Neural progenitor cell (in vitro differentiated cells): Measurements from ENCODE around the gene DIAPH2. TPM values are rescaled to one million over a fixed set of nuclear protein-coding genes. Genes with fewer than 3 reads are reported as not detected.

ENCODE experiments used
- DNase-seq: peaks from one replicate; pipeline ENCODE4 v3.0.0-alpha.2; 2016; ENCODE audit warnings: low spot score
- H2AFZ ChIP-seq: fragments of 200-600 bp; sonication (generic); replicated peaks from 2 replicates; pipeline ENCODE4 v1.6.1; 2016; ENCODE audit warnings: antibody characterized with exemption
- H3F3A ChIP-seq: fragments of 200-600 bp; sonication (generic); 2 replicates; pipeline ENCODE4 v1.6.1; 2016; ENCODE audit warnings: antibody characterized with exemption, low read depth
- H3K27ac ChIP-seq: fragments of 200-600 bp; sonication (generic); 2 replicates; pipeline ENCODE4 v1.5.1; 2016; ENCODE audit warnings: mild to moderate bottlenecking
- H3K27me3 ChIP-seq: fragments of 200-600 bp; sonication (generic); 2 replicates; pipeline ENCODE4 v1.6.1; 2016; ENCODE audit warnings: mild to moderate bottlenecking, moderate library complexity
- H3K36me3 ChIP-seq: fragments of 200-600 bp; sonication (generic); 2 replicates; pipeline ENCODE4 v1.5.1; 2016
- H3K4me1 ChIP-seq: fragments of 200-600 bp; sonication (generic); 2 replicates; pipeline ENCODE4 v1.6.1; 2016; ENCODE audit warnings: mixed run types
- H3K4me2 ChIP-seq: fragments of 200-600 bp; sonication (generic); 2 replicates; pipeline ENCODE4 v1.6.1; 2016
- H3K4me3 ChIP-seq: fragments of 200-600 bp; sonication (generic); 2 replicates; pipeline ENCODE4 v1.5.1; 2016
- H3K79me2 ChIP-seq: fragments of 200-600 bp; sonication (generic); 2 replicates; pipeline ENCODE4 v1.6.1; 2016; ENCODE audit warnings: low read depth
- H3K9ac ChIP-seq: fragments of 200-600 bp; sonication (generic); 2 replicates; pipeline ENCODE4 v1.6.1; 2016
- H3K9me3 ChIP-seq: fragments of 200-600 bp; sonication (generic); 2 replicates; pipeline ENCODE4 v1.5.1; 2016; ENCODE audit warnings: low read depth
- H4K20me1 ChIP-seq: fragments of 200-600 bp; sonication (generic); 2 replicates; pipeline ENCODE4 v1.6.1; 2016; ENCODE audit warnings: low read depth
- H3K27ac Mint-ChIP-seq: 3 replicates; pipeline ENCODE4 v1.8.0; 2021; ENCODE audit warnings: mixed read lengths
- H3K27me3 Mint-ChIP-seq: 2 replicates; pipeline ENCODE4 v1.8.0; 2022; ENCODE audit warnings: low read depth, mild to moderate bottlenecking, inconsistent platforms, moderate library complexity, mixed read lengths; ENCODE audit not compliant: insufficient read depth
- H3K36me3 Mint-ChIP-seq: 3 replicates; pipeline ENCODE4 v1.8.0; 2021; ENCODE audit warnings: mixed read lengths
- H3K4me1 Mint-ChIP-seq: 3 replicates; pipeline ENCODE4 v1.8.0; 2021; ENCODE audit warnings: mixed read lengths
- H3K4me3 Mint-ChIP-seq: 3 replicates; pipeline ENCODE4 v1.8.0; 2021; ENCODE audit warnings: mild to moderate bottlenecking, moderate library complexity, mixed read lengths
- H3K9me3 Mint-ChIP-seq: 3 replicates; pipeline ENCODE4 v1.8.0; 2020; ENCODE audit warnings: mixed read lengths
- EZH2 ChIP-seq: fragments of 200-600 bp; sonication (generic); IDR thresholded peaks from 2 replicates; pipeline ENCODE4 v1.6.1; 2017; ENCODE audit warnings: antibody characterized with exemption, mild to moderate bottlenecking, moderate library complexity
- EZH2phosphoT487 ChIP-seq: fragments of 200-600 bp; sonication (generic); IDR thresholded peaks from 2 replicates; pipeline ENCODE4 v1.6.1; 2017; ENCODE audit warnings: antibody characterized with exemption
- total RNA-seq: library from RNA; depleted of rRNA; stranded (reverse); fragments of >200 nt; gene quantifications from 2 replicates; pipeline ENCODE4 v1.2.3, GENCODE V29; 2015; ENCODE audit warnings: low replicate concordance
- TF ChIP-seq, protein P1 (sequence below): fragments of 200-600 bp; sonication (generic); IDR thresholded peaks from 2 replicates; pipeline ENCODE4 v1.5.1; 2017; ENCODE audit warnings: antibody characterized with exemption, mild to moderate bottlenecking

The DIAPH2 gene
- total RNA-seq, 1 donor from 2014 or later = 24.0 TPM

DNA sequence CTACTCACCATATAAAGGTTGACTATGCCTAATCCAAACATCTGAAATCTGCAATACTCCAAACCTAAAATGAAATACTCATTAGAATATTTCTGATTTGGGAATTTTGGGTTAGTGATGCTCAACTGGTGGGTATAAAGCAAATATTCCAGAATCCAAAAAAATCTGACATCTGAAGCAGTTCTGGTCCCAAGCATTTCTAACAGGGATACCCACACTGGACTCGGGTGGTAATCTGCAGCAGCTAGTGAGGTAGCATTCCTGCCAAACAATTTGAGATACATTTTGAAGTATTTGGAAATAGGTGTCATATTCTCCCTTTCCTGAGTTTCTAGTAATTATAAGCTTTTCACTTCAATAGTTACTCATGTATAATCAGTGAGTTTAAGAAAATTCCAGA, 149.5 kb downstream of the DIAPH2 start:
- Mint-ChIP-seq H3K27ac (no peak overlapping the region), H3K4me3 (no peak overlapping the region), H3K27me3 (no peaks in the 10 kb centered on the region), H3K9me3 (no peaks in the 10 kb centered on the region), H3K4me1 (no peaks in the 10 kb centered on the region), H3K36me3 (no peaks in the 10 kb centered on the region)
- H3K27me3 ChIP-seq = no peaks in the 10 kb centered on the region
- H3K4me2 ChIP-seq = no peak overlapping the region
- no peaks in the 10 kb centered on the region for H3K36me3 ChIP-seq
- H2AFZ ChIP-seq = no peak overlapping the region
- DNase-seq = no peak
- TF ChIP-seq, protein P1, sequence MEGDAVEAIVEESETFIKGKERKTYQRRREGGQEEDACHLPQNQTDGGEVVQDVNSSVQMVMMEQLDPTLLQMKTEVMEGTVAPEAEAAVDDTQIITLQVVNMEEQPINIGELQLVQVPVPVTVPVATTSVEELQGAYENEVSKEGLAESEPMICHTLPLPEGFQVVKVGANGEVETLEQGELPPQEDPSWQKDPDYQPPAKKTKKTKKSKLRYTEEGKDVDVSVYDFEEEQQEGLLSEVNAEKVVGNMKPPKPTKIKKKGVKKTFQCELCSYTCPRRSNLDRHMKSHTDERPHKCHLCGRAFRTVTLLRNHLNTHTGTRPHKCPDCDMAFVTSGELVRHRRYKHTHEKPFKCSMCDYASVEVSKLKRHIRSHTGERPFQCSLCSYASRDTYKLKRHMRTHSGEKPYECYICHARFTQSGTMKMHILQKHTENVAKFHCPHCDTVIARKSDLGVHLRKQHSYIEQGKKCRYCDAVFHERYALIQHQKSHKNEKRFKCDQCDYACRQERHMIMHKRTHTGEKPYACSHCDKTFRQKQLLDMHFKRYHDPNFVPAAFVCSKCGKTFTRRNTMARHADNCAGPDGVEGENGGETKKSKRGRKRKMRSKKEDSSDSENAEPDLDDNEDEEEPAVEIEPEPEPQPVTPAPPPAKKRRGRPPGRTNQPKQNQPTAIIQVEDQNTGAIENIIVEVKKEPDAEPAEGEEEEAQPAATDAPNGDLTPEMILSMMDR = no peak
- TF ChIP-seq EZH2 (no peak), EZH2phosphoT487 (no peak)
- H3K79me2 ChIP-seq = no peaks in the 10 kb centered on the region
- H3K4me1 ChIP-seq = no peaks in the 10 kb centered on the region
- no peaks in the 10 kb centered on the region for H4K20me1 ChIP-seq
- no peaks in the 10 kb centered on the region for H3K9me3 ChIP-seq
- no peak overlapping the region for H3K27ac ChIP-seq
- H3K4me3 ChIP-seq = no peak overlapping the region
- H3K9ac ChIP-seq = no peak overlapping the region
- H3F3A ChIP-seq = no peaks in the 10 kb centered on the region

DNA sequence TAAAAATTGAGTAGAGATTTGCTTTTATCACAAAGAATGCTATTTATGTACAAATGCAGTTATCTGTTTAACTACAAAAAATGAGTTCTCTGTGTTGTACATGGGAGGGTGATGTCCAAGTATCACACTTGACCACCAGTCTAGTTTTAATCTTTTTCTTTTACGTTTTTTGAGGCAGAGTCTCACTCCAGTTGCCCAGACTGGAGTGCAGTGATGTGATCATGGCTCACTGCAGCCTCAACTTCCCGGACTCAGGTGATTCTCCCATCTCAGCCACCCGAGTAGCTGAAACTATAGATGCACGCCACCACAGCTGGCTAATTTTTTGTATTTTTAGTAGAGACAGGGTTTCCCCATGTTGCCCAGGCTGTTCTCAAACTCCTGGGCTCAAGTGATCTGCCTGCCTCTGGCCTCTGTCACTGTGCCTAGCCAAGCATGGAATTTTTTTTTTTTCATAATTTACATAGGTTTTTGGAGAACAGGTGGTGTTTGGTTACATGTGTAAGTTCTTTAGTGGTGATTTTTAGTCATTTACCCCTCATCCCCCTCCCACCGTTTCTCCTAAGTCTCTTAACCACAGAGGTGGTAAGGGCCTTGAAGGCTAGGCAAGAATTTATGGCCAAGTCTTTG, 151.1 kb downstream of the DIAPH2 start:
- no peak overlapping the region for H3K4me3 ChIP-seq
- H3K36me3 ChIP-seq = no peaks in the 10 kb centered on the region
- H4K20me1 ChIP-seq = no peaks in the 10 kb centered on the region
- no peak overlapping the region for H3K9ac ChIP-seq
- no peaks in the 10 kb centered on the region for H3K27me3 Mint-ChIP-seq
- H3K4me3 Mint-ChIP-seq = no peak overlapping the region
- no peaks in the 10 kb centered on the region for H3K27me3 ChIP-seq
- no peak for TF ChIP-seq EZH2phosphoT487
- no peak overlapping the region for H2AFZ ChIP-seq
- no peaks in the 10 kb centered on the region for H3K9me3 ChIP-seq
- H3K27ac Mint-ChIP-seq = no peak overlapping the region
- H3K4me1 Mint-ChIP-seq = no peaks in the 10 kb centered on the region
- H3K79me2 ChIP-seq = no peaks in the 10 kb centered on the region
- no peak overlapping the region for H3K4me2 ChIP-seq
- H3K27ac ChIP-seq = no peak overlapping the region
- no peak for DNase-seq
- H3K9me3 Mint-ChIP-seq = no peaks in the 10 kb centered on the region
- H3K36me3 Mint-ChIP-seq = no peaks in the 10 kb centered on the region
- H3K4me1 ChIP-seq = no peaks in the 10 kb centered on the region
- H3F3A ChIP-seq = no peaks in the 10 kb centered on the region

DNA sequence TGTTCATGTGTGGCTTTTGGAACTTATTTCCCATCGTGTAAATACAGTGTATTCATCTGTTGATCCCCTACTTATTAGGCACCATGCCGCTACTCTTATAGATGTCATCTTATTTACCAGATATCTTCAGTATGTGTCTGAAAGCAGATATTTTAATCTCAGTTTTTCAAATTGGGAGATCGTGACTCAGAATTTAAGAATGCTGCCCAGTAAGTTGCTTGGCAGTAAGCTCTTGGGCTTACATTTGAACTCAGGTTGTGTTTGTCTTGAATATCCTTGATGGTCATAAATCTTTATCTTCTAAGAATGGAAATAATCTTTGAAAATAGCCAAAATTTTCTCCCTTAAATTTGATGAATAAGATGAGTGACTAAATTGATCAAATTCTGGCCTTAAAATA, 153.2 kb downstream of the DIAPH2 start:
- Histone ChIP-seq H3K9ac (no peak overlapping the region), H3K4me3 (no peak overlapping the region), H4K20me1 (no peaks in the 10 kb centered on the region), H3K27ac (no peak overlapping the region), H3F3A (no peaks in the 10 kb centered on the region), H3K27me3 (no peaks in the 10 kb centered on the region), H3K4me2 (no peak overlapping the region), H3K36me3 (no peaks in the 10 kb centered on the region), H2AFZ (no peak overlapping the region), H3K9me3 (no peaks in the 10 kb centered on the region), H3K4me1 (peaks cover 6% of the 10 kb centered on the region), H3K79me2 (no peaks in the 10 kb centered on the region)
- DNase-seq = no peak
- peaks cover 7% of the 10 kb centered on the region for H3K4me1 Mint-ChIP-seq
- H3K9me3 Mint-ChIP-seq = no peaks in the 10 kb centered on the region
- no peak for TF ChIP-seq EZH2
- TF ChIP-seq, protein P1 = no peak
- TF ChIP-seq EZH2phosphoT487 = no peak
- H3K27ac Mint-ChIP-seq = no peak overlapping the region
- no peaks in the 10 kb centered on the region for H3K27me3 Mint-ChIP-seq
- H3K36me3 Mint-ChIP-seq = no peaks in the 10 kb centered on the region
- no peak overlapping the region for H3K4me3 Mint-ChIP-seq

DNA sequence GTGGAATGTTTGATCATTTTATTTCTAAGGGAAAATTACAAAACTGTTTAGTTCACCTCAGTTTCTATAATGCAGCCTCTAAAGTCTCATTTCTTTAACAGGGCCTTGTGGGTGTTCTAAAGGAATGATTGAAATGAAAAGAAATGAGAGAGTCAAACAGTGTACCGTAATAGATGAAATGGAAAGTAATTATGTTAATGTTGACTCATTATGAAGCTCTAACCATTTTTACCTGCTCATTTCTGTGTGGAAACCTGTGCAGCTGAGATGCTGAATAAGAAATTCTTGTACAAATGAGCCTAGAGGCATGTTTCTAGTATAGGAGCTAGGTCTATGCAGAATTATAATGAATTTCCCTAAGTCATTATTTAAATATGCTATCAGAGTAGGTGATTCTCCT, 153.9 kb downstream of the DIAPH2 start:
- H3K9me3 Mint-ChIP-seq = no peaks in the 10 kb centered on the region
- Histone ChIP-seq H4K20me1 (no peaks in the 10 kb centered on the region), H3K4me2 (no peak overlapping the region), H3K4me1 (peaks cover 6% of the 10 kb centered on the region), H2AFZ (no peak overlapping the region), H3K27ac (no peak overlapping the region), H3K27me3 (no peaks in the 10 kb centered on the region), H3F3A (no peaks in the 10 kb centered on the region), H3K9me3 (no peaks in the 10 kb centered on the region), H3K4me3 (no peak overlapping the region), H3K9ac (no peak overlapping the region), H3K36me3 (no peaks in the 10 kb centered on the region), H3K79me2 (no peaks in the 10 kb centered on the region)
- no peak overlapping the region for H3K27ac Mint-ChIP-seq
- no peak overlapping the region for H3K4me3 Mint-ChIP-seq
- no peaks in the 10 kb centered on the region for H3K36me3 Mint-ChIP-seq
- no peaks in the 10 kb centered on the region for H3K27me3 Mint-ChIP-seq
- TF ChIP-seq EZH2phosphoT487 (no peak), EZH2 (no peak)
- TF ChIP-seq, protein P1 = no peak
- H3K4me1 Mint-ChIP-seq = peaks cover 8% of the 10 kb centered on the region
- DNase-seq = no peak
